Superior temporal gyrus (tissue), 1 donor: Measurements from ENCODE around the gene TMOD1.

Experiments used
- DNase-seq: peaks from one replicate; pipeline ENCODE4 v3.0.0-alpha.2; 2016; ENCODE audit errors: extremely low spot score

The TMOD1 gene

DNA sequence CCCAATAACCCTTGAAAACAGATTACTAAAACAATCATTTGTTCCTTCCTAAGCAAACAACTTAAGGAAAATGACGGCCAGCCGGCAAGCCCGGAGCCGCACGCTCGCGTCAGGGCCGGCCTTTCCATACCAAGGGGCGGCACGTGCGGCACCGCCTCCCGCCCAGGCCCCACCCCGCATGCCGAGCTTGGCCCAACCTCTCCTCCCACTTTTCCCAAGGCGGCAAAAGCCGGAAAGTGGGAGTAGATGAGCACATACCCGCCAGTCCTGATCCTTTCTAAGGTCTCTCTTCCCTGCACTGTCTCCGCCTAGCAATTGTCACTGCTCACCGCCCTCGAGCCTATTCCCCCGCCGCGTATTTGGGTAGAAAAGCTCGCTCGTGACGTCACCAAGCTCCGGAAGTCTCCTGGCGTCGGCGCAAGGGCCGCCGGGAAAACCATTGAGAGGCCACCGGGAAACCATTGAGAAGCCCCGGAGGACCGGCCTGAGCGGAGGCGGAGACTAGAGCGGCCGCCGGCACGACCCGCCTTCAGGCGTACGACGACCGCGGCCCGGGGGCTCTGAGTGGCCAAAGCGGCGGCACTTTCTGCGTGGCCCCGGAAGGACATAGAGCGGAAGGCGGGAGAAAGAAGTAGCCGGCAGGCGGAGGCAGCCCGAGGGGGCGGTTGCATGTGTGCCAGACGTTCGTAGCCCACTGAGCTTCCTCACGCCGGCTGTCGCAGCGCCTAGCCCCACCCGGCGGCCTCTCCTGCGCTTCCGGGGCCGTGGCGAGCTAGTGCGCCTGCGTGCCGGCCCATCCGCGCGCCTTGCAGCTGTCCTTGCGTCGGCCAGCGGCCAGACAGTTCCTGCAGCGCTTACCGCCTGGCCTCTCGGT lies 131.8 kb downstream of the TMOD1 start, which contains the start of the genes NCBP1 and TSTD2:
TSS of gene NCBP1 (plus strand) at position 837 of the 874 bp plus-strand sequence. CDS start 61 bp downstream, outside the sequence.
TSS of gene TSTD2 (minus strand) at position 384 of the 874 bp plus-strand sequence. CDS start 5,806 bp downstream, outside the sequence.
- peak; percentile 98 for DNase-seq

DNA sequence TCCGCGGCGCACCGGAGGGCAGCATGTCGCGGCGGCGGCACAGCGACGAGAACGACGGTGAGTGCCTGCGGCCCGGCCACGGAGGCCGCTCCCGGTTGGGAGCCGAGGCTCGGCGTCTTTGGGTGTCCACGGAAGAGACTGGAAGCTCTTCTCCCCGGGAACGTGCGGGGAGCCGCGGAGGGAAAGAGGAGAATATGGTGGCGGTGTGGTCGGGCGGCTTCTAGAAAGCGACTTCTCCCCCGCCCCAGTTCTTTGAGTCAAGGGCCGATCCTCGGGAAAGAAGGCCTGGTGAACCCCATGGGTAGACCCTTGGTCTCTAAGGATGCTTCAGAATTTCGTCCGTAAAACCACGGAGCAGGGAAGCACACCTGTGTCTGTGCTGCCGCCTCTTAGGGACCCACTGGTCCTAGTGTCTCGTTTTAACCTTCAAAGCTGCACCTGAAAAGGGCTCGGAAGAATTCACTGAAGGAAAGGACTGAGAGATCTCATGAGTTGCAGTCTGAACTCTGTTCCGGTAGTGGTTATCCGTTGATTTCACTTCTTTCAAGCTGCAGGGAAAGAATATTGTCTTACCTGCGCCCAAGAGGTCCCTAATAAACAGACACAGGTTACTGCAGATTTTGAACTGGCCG lies 132.5 kb downstream of the TMOD1 start:
- no peak for DNase-seq

DNA sequence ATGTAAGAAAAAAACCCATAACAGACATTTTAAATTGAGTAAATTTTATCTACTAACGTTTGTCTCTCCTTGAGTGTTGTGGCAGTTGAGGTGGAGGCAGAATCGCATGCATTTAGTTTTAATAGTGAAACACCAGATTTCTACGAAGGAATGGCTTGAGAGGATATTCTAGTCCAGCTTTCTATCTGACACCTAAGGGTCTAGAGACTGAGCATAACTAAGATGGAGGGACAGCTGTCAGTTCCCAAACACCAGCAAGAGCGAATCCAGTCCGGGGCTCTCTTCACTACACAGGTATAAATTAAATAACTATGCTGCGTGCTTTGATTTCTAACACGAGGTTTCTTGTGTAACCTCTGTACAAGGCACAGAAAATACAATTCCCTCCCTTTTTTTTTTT lies 133.6 kb downstream of the TMOD1 start:
- no peak for DNase-seq

DNA sequence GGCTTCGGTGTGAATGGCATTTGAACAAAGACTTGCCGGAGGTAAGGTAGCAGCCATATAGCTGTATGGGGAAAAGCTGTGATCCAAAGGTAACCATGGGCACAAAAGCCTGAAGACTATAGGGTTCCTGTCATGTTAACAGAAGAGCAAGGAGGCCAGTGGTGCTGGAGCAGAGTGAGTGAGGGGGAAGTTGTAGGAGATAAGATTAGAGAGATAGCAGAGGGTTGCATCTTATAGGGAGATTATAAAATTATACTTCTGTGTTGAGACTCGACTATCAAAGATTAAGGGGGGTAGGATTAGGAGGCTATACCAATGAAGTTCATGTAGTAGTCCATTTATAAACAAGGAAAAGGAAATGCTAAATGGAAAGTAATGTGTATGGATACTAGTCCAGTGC lies 135.4 kb downstream of the TMOD1 start:
- no peak for DNase-seq

DNA sequence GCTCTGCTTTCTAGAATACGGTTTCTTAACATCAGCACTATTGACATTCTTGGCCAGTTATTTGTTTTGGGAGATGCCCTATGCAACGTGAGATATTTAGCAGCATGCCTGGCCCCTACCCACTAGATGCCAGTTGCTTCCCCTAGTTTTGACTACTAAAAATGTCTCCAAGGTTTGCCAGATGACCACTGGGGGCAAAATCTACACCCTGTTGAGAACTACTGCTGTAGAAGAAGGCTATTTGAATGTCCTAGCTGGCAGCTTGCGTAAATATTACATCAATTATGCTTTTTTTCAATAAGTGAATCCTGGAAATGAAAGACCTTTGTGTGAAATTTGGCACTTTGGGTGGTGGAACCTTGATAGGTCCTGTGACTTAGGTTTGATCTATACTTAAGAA lies 137.2 kb downstream of the TMOD1 start:
- no peak for DNase-seq

DNA sequence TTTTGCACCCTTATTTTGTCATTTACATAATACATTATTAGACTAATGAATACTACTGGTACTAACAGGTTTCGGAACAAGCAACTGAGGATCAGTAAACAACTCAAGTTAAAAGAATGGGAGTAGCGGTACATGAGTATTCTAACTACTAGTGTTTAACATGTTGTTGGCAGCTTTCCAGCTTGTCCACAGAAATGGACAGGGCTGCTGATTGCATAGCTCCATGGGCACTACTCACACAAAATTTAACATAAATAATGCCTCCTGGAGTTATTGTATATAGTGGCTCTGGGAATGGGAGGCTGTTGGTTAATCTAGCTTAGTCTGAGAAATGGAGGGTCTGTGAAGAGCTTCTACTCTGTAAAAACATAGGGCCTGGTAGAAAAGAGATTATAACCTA lies 138.9 kb downstream of the TMOD1 start:
- DNase-seq: peak; percentile 43

DNA sequence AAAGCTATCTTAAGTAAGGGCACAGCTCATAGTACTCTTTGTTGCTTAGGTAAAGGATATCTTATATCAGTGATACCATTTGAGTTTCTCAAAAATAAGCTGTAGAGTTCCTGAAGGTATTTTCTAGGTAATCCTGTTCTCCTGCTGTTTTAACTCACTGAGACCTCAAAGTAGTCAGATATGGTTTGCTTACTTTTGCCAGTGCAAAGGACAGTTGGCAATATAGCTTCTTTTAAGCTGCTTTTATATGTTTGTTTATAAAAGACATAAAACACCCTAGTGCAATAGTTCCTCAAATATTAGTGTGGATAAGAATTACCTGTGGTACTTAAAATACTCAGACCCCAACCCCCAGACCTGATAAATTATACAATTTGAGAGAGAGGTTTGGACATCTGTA lies 144.3 kb downstream of the TMOD1 start:
- DNase-seq: no peak

DNA sequence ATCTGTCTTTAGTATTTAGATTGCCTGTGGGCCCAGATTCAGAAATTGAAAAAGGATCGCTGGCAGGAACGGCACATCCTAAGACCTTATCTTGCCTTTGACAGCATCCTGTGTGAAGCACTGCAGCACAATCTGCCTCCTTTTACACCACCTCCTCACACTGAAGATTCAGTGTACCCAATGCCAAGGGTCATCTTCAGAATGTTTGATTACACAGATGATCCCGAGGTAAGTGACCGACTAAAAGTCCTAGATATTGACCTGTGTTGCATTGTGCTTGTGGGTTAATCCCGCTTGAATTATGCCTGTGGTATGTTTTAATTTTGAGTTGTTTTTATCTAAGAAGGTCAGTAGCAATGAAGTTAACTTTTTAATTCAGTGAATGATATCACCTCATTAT lies 146.5 kb downstream of the TMOD1 start:
- DNase-seq: no peak
